ENCODE measurements around the gene BMP4. TPM values are rescaled to one million over a fixed set of nuclear protein-coding genes. Genes with fewer than 3 reads are reported as not detected.
"Not testable (repeated sequence)": the region's sequence is repeated elsewhere in the genome, so short reads cannot be mapped to it uniquely, and the experiment has no call there.

Gene BMP4
- total RNA-seq, 1 experiment from 2014 or later = 0.87 TPM

GRCh38 chr14:53990978-53991377 is 34.4 kb upstream of the BMP4 start:
- intact Hi-C loops (cut with micrococcal nuclease; ENCODE audit: unreplicated experiment) = no loop called here
- no TSS peak for BruUV-seq (replicated peaks)
- H3K27me3 ChIP-seq (ENCODE audit: control insufficient read depth, insufficient read depth, low read length) = no peaks in the 10 kb centered on the region
- ChIA-PET CTCF (no interaction called here), POLR2A (no interaction called here)
- TF ChIP-seq, protein P1, sequence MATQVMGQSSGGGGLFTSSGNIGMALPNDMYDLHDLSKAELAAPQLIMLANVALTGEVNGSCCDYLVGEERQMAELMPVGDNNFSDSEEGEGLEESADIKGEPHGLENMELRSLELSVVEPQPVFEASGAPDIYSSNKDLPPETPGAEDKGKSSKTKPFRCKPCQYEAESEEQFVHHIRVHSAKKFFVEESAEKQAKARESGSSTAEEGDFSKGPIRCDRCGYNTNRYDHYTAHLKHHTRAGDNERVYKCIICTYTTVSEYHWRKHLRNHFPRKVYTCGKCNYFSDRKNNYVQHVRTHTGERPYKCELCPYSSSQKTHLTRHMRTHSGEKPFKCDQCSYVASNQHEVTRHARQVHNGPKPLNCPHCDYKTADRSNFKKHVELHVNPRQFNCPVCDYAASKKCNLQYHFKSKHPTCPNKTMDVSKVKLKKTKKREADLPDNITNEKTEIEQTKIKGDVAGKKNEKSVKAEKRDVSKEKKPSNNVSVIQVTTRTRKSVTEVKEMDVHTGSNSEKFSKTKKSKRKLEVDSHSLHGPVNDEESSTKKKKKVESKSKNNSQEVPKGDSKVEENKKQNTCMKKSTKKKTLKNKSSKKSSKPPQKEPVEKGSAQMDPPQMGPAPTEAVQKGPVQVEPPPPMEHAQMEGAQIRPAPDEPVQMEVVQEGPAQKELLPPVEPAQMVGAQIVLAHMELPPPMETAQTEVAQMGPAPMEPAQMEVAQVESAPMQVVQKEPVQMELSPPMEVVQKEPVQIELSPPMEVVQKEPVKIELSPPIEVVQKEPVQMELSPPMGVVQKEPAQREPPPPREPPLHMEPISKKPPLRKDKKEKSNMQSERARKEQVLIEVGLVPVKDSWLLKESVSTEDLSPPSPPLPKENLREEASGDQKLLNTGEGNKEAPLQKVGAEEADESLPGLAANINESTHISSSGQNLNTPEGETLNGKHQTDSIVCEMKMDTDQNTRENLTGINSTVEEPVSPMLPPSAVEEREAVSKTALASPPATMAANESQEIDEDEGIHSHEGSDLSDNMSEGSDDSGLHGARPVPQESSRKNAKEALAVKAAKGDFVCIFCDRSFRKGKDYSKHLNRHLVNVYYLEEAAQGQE (IDR thresholded peaks at IDR 0.05; ENCODE audit: insufficient read depth in 1 of 2, low read depth in 2 of 2, low read length in 1 of 2) = no peak
- TF ChIP-seq SIN3A (IDR thresholded peaks at IDR 0.05; ENCODE audit: borderline replicate concordance, insufficient read depth, low read depth, low read length) (no peak), TCF7L2 (IDR thresholded peaks at IDR 0.05; ENCODE audit: low read depth, low read length) (no peak), POLR2AphosphoS5 (IDR thresholded peaks at IDR 0.05; ENCODE audit: low read depth, low read length) (no peak)
- TF ChIP-seq, protein P2, sequence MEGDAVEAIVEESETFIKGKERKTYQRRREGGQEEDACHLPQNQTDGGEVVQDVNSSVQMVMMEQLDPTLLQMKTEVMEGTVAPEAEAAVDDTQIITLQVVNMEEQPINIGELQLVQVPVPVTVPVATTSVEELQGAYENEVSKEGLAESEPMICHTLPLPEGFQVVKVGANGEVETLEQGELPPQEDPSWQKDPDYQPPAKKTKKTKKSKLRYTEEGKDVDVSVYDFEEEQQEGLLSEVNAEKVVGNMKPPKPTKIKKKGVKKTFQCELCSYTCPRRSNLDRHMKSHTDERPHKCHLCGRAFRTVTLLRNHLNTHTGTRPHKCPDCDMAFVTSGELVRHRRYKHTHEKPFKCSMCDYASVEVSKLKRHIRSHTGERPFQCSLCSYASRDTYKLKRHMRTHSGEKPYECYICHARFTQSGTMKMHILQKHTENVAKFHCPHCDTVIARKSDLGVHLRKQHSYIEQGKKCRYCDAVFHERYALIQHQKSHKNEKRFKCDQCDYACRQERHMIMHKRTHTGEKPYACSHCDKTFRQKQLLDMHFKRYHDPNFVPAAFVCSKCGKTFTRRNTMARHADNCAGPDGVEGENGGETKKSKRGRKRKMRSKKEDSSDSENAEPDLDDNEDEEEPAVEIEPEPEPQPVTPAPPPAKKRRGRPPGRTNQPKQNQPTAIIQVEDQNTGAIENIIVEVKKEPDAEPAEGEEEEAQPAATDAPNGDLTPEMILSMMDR (IDR thresholded peaks at IDR 0.05) = no peak
- in situ Hi-C loops (cut with HindIII; ENCODE audit: low pct_unique_long_range_greater_than_20kb, low sequenced_read_pairs) = no loop called here
- ATAC-seq (no peak), DNase-seq (ENCODE audit: low read depth, low spot score) (no peak)
- H3K9me3 ChIP-seq (ENCODE audit: control insufficient read depth, insufficient read depth, low read depth, low read length) = no peaks in the 10 kb centered on the region
- H3K4me3 ChIP-seq (ENCODE audit: low read depth in 2 of 2, low read length in 2 of 2) = no peak overlapping the region
- no peak overlapping the region for H3K27ac ChIP-seq (ENCODE audit: low read length)
- no peaks in the 10 kb centered on the region for H3K36me3 ChIP-seq (ENCODE audit: control insufficient read depth, insufficient read depth, low read length)
- H3K4me1 ChIP-seq (ENCODE audit: control insufficient read depth, insufficient read depth, low read length) = no peaks in the 10 kb centered on the region

GRCh38 chr14:53986718-53987117 is 30.1 kb upstream of the BMP4 start:
- H3K27me3 ChIP-seq (ENCODE audit: control insufficient read depth, insufficient read depth, low read length); H3K4me3 ChIP-seq (ENCODE audit: low read depth in 2 of 2, low read length in 2 of 2); intact Hi-C loops (cut with micrococcal nuclease; ENCODE audit: unreplicated experiment); CTCF ChIA-PET; H3K36me3 ChIP-seq (ENCODE audit: control insufficient read depth, insufficient read depth, low read length); H3K4me1 ChIP-seq (ENCODE audit: control insufficient read depth, insufficient read depth, low read length); H3K27ac ChIP-seq (ENCODE audit: low read length); H3K9me3 ChIP-seq (ENCODE audit: control insufficient read depth, insufficient read depth, low read depth, low read length); POLR2A ChIA-PET; ATAC-seq; DNase-seq (ENCODE audit: low read depth, low spot score); in situ Hi-C loops (cut with HindIII; ENCODE audit: low pct_unique_long_range_greater_than_20kb, low sequenced_read_pairs); BruUV-seq (replicated peaks): not testable (repeated sequence)

GRCh38 chr14:53984958-53985357 is 28.3 kb upstream of the BMP4 start:
- H3K4me3 ChIP-seq (ENCODE audit: low read depth in 2 of 2, low read length in 2 of 2); intact Hi-C loops (cut with micrococcal nuclease; ENCODE audit: unreplicated experiment); DNase-seq (ENCODE audit: low read depth, low spot score); H3K27me3 ChIP-seq (ENCODE audit: control insufficient read depth, insufficient read depth, low read length); H3K27ac ChIP-seq (ENCODE audit: low read length); H3K4me1 ChIP-seq (ENCODE audit: control insufficient read depth, insufficient read depth, low read length); in situ Hi-C loops (cut with HindIII; ENCODE audit: low pct_unique_long_range_greater_than_20kb, low sequenced_read_pairs); POLR2A ChIA-PET; H3K9me3 ChIP-seq (ENCODE audit: control insufficient read depth, insufficient read depth, low read depth, low read length); H3K36me3 ChIP-seq (ENCODE audit: control insufficient read depth, insufficient read depth, low read length); BruUV-seq (replicated peaks); ATAC-seq: not testable (repeated sequence)
- CTCF ChIA-PET = interaction anchor here (0.6 kb wide), 1 partner anchor 354 kb away, joined by 3 read pairs; no protein-coding TSS in a partner anchor
